ENCODE results near the gene CFAP91.

CFAP91 gene

GRCh38 chr3:119751423-119751822 lies 48.6 kb downstream of the CFAP91 start:
- no peak for DNase-seq (ENCODE audit: low read depth)
- H3K4me3 ChIP-seq (ENCODE audit: low read depth, low read length): no peak overlapping the region
- TF ChIP-seq CTCF (IDR thresholded peaks at IDR 0.05; ENCODE audit: insufficient read depth, low read depth, low read length, missing control alignments): no peak

All from GM12865 (cell line).